ENCODE results near the gene ADGRL2. TPM values are rescaled to one million over a fixed set of nuclear protein-coding genes. Genes with fewer than 3 reads are reported as not detected.
"Not testable (repeated sequence)": the region's sequence is repeated elsewhere in the genome, so short reads cannot be mapped to it uniquely, and the experiment has no call there.

ADGRL2 gene
- total RNA-seq, 1 donor from 2014 or later = 40.5 TPM

GRCh38 chr1:81850031-81850430 lies 49.3 kb downstream of the ADGRL2 start:
- ATAC-seq = no peak

GRCh38 chr1:81850495-81850894 lies 49.8 kb downstream of the ADGRL2 start:
- no peak for ATAC-seq

- ATAC-seq = no peak
Observed at GRCh38 chr1:81851217-81851616, 50.5 kb downstream of the ADGRL2 start.

- ATAC-seq = no peak
Observed at GRCh38 chr1:81852961-81853360, 52.2 kb downstream of the ADGRL2 start.

GRCh38 chr1:81867235-81867634 lies 66.5 kb downstream of the ADGRL2 start:
- no peak for ATAC-seq

- no peak for ATAC-seq
Observed at GRCh38 chr1:81869307-81869706, 68.6 kb downstream of the ADGRL2 start.

GRCh38 chr1:81871091-81871490 lies 70.4 kb downstream of the ADGRL2 start:
- not testable (repeated sequence) for ATAC-seq

- ATAC-seq = no peak
Observed at GRCh38 chr1:81873946-81874345, 73.2 kb downstream of the ADGRL2 start.

- no peak for ATAC-seq
Observed at GRCh38 chr1:81874461-81874860, 73.7 kb downstream of the ADGRL2 start.

- ATAC-seq = no peak
Observed at GRCh38 chr1:81874940-81875339, 74.2 kb downstream of the ADGRL2 start.

- peak; percentile 80 for ATAC-seq
Observed at GRCh38 chr1:81876901-81877733, 76.4 kb downstream of the ADGRL2 start.

GRCh38 chr1:81877940-81878339 lies 77.2 kb downstream of the ADGRL2 start:
- ATAC-seq = no peak

- no peak for ATAC-seq
Observed at GRCh38 chr1:81878538-81878937, 77.8 kb downstream of the ADGRL2 start.

- no peak for ATAC-seq
Observed at GRCh38 chr1:81880781-81881180, 80.0 kb downstream of the ADGRL2 start.

- ATAC-seq = no peak
Observed at GRCh38 chr1:81885291-81885690, 84.6 kb downstream of the ADGRL2 start.

GRCh38 chr1:81886292-81886691 lies 85.6 kb downstream of the ADGRL2 start:
- ATAC-seq = not testable (repeated sequence)

GRCh38 chr1:81887421-81888144 lies 86.8 kb downstream of the ADGRL2 start:
- no peak for ATAC-seq

- no peak for ATAC-seq
Observed at GRCh38 chr1:81889166-81889565, 88.4 kb downstream of the ADGRL2 start.

GRCh38 chr1:81894867-81895266 lies 94.1 kb downstream of the ADGRL2 start:
- ATAC-seq = no peak

- no peak for ATAC-seq
Observed at GRCh38 chr1:81899214-81899821, 98.6 kb downstream of the ADGRL2 start.

GRCh38 chr1:81907575-81907974 lies 106.8 kb downstream of the ADGRL2 start:
- no peak for ATAC-seq

GRCh38 chr1:81912383-81912782 lies 111.6 kb downstream of the ADGRL2 start:
- no peak for ATAC-seq

GRCh38 chr1:81915937-81916336 lies 115.2 kb downstream of the ADGRL2 start:
- ATAC-seq = no peak

Measured in esophagus mucosa (tissue), 1 donor.